HG02610 (cell line): ENCODE measurements around the gene DUS1L.

ENCODE experiments used
- ATAC-seq: cut with Tn5 transposase; IDR thresholded peaks from one replicate; pipeline ENCODE4 v1.9.1; 2021; ENCODE audit warnings: mild to moderate bottlenecking, moderate library complexity; ENCODE audit not compliant: unreplicated experiment

The DUS1L gene

GRCh38 chr17:82101301-82101715 is 35.7 kb upstream of the DUS1L start:
- ATAC-seq = no peak

- no peak for ATAC-seq
Observed at GRCh38 chr17:82100502-82101298, 35.1 kb upstream of the DUS1L start.

GRCh38 chr17:82098939-82099763 is 33.5 kb upstream of the DUS1L start:
- ATAC-seq = peak; percentile 13

DNA sequence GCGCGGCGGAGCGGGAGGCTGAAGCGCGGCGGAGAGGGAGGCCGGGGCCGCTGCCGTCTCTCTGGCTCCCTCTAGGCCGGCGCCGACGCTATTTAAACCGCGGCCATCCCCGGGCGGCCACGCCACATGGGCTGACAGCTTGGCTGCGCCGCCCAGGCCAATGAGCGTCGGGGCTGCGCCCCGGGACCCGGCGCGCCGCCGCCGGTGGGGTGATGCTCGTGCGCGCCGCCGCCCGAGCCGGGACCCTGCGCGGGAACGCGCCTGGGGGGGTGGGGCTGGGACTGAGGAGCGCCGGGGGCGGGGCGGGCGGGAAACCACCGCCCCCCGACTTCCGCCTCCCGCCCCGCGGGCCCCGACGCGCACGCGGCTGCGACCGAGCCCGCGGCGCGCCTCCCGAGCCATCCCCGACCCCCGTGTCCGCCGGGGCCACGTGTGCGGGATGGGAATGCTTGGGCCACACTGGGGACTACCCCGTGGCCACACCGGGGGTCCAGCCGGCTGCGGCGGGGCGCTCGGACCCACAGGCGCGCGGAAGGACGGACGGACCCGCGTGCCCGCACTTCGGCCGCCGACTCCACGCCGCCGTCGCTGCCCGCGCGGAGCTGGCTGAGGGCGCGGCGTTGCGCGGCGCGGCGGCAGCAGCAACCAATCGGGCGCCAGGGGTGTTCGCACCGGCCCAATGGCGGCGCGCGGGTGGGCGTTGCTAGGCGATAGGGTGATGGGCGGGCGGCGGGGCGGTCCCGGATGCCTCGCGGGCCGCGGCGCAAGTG is 32.8 kb upstream of the DUS1L start, which contains the start of gene FASN:
FASN (minus strand) TSS at position 68 of the 770 bp plus-strand sequence. CDS start 1,791 bp downstream, outside the sequence.
- ATAC-seq = peak; percentile 69

GRCh38 chr17:82097919-82098168 is 32.2 kb upstream of the DUS1L start:
- no peak for ATAC-seq

- ATAC-seq = no peak
Observed at GRCh38 chr17:82097184-82097918, 31.7 kb upstream of the DUS1L start.

DNA sequence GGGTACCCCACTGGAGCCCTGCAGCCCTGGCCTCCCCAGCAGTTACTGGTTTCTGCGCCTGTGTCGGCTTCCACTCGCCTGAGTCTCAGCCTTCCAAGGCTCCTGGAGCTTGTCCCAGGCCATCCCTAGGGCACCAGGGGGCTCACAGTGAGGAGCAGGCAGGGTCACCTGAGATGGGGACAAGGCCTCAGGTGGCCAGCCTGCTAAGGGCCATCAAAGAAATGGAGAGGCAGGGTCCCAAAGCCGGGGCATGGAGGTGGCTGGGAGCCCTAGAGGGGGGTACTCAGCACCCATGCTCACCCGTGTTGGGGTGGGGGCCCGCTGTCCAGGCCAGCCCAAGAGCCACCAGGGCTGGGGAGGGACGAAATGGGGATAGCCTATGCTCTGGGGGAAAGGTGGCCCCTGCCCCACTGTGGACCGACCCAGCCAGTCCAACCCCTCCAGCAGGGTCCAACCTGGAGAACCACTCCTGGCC is 31.1 kb upstream of the DUS1L start:
- no peak for ATAC-seq

GRCh38 chr17:82095777-82096708 is 30.4 kb upstream of the DUS1L start:
- no peak for ATAC-seq

GRCh38 chr17:82094931-82095776 is 29.6 kb upstream of the DUS1L start:
- ATAC-seq = no peak

DNA sequence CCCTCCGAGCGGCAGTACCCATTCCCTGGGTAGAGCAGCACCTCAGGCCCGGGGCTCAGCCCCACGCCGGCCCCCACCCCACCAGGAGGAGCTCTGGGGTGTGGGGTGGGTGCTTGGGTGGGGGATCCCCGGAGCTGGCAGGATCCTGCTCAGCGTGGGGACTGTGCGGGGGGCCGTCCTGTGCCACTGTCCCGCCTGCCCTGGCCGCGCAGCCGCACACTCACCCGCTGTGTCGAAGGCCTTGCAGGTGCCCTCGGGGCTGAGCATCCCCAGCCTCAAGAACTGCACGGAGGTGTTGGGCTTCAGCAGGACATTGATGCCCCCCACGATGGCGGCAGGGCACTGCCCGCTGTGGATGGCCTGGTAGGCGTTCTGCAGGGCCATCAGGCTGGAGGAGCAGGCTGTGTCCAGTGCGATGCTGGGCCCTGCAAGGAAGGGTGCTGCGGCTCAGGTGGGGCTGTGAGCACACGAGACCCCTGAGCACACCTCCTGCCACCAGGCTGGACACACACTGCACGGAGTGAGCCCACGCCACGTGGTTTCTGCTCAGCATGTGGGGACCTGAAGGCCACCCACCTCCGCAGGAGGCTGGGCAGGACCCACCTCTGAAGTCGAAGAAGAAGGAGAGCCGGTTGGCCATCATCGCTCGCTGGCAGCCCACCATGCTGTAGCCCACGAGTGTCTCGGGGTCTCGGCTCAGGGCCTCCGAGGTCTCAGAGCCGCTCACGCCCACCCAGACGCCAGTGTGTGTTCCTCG is 27.6 kb upstream of the DUS1L start:
- no peak for ATAC-seq

GRCh38 chr17:82092628-82092994 is 27.0 kb upstream of the DUS1L start:
- no peak for ATAC-seq

DNA sequence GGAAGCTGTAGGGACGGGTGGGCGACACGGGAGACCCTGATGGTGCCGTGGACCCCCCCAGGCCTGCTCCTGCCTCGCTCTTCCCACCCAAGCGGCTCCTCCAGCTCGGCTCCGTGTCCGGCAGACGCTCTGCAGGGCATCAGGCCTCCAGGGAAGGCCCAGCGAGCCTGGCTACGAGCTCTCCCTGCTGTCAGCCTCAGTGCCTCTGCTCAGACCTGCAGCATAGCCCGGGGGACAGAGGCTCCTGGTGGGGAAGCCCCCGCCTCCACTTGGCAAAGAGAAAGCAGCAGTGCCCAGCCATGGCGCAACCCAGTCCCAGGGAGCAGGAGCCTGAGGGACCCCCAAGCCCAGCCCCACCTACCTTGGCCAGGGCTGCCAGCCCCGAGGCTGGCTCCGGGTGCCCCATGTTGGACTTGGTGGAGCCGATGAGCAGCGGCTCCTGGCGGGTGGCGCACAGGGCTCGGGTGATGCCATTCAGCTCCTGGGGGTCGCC is 26.5 kb upstream of the DUS1L start:
- no peak for ATAC-seq

DNA sequence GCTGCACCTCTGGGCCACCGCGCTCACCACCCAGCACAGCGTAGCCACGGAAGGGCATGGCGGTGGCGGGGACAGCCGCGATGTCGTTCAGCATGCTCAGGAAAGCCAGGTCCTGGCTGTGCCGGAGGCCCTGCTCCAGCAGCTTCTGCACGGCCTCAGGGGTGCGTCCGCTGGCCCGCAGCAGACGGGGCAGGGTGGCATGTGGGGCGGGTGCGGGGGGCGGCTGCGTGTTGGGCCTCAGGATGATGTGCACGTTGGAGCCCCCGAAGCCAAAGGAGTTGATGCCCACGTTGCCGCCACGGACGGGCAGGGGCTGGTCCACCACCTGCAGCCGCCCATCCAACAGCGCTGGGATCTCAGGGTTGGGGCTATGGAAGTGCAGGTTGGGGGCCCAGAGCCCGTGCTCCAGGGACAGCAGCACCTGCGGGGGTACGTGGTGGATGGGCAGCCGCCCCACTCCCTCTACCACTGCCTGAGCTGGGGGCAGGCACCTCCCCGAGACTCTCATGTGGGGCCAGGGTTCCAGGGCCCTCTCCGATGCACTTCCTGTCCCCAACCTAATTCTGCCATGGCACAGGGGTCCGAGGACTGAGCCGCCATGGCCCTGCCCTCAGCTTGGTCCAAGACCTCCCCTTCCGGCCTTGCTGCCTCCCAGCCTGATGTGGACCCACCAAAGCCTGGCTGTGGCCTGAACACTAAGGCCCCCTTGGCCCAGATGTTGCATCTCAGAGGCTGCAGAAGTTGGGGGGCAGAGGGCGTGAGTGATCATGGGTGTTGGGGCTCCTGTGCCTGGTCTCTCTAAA is 25.9 kb upstream of the DUS1L start:
- ATAC-seq = no peak

GRCh38 chr17:82090549-82091263 is 25.1 kb upstream of the DUS1L start:
- ATAC-seq = no peak

DNA sequence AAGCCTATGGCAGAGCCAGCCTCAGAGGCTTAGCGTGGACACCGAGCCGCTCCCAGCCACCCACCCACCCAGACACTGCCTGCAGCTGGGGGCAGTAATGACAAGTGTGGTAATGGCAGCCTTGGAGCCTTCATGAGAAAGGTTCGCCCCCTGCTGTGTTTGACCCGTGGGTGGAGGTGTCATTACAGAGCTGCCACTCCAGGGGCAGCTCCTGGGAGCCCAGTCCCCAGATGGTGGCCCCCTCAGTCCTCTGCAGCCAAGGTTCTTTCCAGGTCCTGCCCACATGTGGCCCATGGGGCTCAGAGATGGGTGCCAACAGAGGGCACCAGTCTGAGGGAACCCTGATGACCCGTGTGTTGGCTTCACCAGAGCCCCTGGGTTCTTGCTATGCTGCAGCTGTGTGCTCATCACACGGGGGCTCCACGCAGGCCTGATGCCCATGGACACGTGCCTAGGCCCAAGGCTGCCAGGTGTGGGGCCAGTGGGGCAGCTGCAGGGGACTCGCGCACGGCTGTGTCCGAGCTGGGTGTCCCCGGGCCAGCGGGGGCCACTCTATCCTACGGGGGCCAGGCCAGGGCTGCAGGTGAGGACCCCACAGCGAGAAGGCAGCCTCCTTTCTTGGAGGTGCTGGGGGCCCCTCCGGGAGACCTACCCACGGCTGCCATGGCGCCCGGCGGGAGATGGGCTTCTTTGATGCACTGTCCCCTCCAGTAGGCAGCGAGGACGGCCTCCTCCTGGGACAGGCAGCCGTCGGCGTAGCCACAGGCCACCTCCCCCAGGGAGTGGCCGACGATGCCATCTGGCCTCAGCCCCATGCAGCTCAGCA is 24.3 kb upstream of the DUS1L start:
- ATAC-seq = no peak
